Measurements from ENCODE around the gene NFILZ.

NFILZ gene

DNA sequence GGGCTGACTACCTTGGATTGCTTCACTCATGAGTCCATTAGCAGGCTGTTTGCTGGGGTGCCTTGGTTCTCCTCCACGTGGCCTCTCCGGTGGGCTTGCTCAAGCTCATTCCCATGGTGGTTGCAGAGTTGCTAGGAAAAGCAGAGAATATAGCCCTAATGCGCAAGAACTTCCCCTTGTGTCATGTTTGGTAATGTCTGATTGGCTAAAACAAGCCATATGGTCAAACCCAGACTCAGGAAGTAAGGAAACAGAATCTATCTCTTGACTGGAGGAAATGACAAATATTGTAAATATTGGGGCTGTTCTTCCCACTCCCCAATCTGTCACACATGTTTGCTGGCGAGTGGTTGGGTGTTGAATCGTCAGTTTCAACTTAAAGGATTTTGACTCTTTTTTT is 12.1 kb downstream of the NFILZ start:
- DNase-seq, result no peak

DNA sequence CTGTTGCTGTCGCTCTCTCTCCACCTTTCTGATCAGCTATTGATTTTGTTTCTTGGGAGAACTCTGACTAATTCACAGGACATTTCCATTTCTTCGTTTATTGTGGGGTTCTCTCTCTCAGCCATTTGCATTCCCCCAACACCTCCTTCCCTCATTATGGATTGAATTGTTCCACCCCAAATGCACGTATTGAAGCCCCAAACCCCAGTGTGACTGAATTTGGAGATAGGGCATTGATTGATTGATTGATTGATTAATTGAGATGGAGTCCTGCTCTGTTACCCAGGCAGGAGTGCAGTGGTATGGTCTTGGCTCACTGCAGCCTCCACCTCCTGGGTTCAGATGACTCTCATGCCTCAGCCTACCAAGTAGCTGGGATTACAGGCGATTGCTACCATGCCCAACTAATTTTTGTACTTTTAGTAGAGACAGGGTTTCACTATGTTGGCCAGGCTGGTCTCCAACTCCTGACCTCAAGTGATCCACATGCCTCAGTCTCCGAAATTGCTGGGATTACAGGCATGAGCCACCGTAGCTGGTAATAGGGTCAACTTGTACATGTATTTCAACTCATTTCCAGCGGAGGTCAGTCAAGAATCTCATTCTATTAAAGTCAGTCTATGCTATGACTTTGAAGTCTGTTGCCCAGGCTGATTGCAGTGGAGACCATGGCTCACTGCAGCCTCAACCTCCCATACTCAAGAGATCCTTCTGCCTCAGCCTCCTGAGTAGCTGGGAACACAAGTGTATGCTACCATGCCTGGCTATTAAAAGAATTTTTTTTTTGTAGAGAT is 13.6 kb downstream of the NFILZ start:
- DNase-seq, result no peak

- DNase-seq, result no peak
These were observed 17.8 kb downstream of the NFILZ start for GRCh38 chr19:8648240-8648639.

DNA sequence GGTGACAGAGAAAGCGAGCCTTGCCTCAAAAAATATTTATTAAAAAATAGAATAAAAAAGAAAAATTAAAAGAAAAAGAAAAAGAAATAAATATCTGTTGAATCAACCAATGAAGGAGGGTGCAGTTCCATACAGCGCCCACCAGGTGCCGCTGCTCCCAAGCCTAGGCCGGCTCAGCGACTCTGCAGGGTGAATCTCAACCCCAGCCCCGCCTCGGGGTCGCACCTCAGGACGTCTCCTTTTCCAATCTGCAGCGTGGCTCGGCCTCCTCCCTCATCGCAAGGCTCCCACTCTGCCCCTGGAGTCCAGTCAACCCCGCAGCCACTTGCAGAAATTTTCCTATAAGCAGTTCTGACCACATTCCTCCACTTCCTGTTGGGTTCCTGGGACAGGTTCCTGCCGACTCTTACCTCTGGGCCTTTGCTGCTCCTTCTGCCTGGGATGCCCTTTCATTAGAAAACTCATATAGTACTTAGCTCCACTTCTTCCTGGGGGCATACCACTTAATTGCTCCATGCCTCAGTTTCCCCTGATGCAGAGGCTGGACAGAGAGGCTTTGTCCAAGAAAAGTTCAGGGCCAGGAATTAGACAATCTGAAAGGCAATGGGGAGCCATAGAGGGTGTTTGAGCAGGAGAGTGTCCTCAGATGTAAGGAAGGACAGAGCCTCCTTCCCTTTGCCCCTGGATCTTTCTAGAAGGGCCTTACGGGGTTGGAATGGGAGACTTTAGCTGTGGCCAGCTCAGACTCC is 24.3 kb downstream of the NFILZ start:
- DNase-seq, result peak; percentile 61

- no peak for DNase-seq
These were observed 24.9 kb downstream of the NFILZ start for GRCh38 chr19:8655340-8655709.

DNA sequence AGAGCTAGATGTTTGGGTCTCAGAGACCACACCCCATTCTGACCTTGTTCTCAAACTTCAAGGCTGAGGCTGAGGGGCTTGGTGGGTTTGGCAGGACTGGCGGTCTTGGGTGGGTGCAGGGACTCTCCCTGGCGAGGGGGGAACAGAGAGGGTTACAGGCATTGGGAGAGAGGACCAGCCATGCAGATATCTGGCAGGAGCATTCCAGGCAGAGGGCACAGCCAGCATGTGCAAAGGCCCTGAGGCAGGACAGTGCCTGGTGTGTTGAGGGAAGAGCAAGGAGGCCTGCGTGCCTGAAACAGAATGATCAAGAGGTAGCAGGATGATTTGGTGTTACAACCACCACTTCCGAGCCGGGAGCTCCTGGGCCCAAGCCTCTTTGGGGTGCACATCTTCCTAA is 27.4 kb downstream of the NFILZ start:
- DNase-seq, result no peak

DNA sequence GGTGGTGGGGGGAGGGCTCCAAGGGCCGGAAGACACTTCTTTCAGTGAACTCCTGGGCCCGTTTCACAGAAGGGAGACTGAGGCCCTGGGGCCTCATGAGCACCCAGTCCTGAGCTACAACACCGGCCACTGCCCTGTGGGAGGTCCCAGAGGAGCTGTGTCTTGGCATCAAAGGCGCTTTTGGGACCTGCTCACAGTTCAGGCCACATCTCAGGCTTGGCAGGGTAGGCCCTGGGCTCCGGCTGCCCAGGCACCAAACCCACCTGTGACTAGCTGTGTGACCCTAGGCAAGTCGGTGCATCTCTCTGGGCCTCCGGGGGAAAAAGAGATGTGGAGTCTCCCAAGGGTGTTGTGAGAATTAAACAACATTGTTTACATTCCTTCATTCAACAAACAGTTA is 29.5 kb downstream of the NFILZ start:
- no peak for DNase-seq

- no peak for DNase-seq
These were observed 31.8 kb downstream of the NFILZ start for GRCh38 chr19:8662263-8662662.

DNA sequence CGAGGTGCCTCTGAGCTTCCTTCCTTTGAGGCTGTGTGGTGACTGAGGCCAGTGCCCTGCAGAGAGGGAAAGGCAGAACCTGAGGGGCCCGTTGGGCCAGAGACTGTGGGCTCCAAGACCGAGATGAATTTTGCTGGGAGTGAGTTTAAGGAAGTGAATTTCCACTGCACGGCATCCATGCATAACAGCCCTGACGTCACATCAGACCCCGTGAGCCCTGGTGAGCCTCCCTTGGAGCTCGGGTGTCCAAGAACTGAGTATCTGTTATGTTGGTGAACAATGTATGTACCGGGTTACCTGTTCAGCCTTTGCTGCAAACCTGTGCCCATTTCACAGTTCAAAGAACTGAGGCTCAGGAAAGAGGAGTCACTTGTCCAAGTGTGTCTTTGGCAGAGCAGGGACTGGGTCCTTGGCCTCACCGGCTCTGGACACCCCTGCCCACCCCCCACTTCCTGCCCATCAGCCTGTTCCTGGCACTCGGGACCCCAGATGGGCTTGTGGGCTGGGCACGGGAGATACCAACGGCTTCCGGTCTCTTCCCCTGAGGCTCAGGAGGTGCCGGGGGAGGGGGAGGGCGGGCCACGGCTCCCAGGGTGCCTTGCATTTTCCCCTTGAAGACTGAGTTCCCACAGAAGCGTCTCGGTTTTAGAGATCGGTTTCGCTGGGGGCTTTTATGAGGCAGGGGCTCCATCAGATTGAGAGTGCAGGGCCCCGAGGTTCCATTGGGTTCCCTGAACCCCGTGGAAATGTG is 33.7 kb downstream of the NFILZ start:
- no peak for DNase-seq

- DNase-seq, result no peak
These were observed 34.2 kb downstream of the NFILZ start for GRCh38 chr19:8664671-8665057.

GRCh38 chr19:8665468-8666213 is 35.2 kb downstream of the NFILZ start:
- DNase-seq, result no peak

- no peak for DNase-seq
These were observed 36.5 kb downstream of the NFILZ start for GRCh38 chr19:8666814-8667405.

DNA sequence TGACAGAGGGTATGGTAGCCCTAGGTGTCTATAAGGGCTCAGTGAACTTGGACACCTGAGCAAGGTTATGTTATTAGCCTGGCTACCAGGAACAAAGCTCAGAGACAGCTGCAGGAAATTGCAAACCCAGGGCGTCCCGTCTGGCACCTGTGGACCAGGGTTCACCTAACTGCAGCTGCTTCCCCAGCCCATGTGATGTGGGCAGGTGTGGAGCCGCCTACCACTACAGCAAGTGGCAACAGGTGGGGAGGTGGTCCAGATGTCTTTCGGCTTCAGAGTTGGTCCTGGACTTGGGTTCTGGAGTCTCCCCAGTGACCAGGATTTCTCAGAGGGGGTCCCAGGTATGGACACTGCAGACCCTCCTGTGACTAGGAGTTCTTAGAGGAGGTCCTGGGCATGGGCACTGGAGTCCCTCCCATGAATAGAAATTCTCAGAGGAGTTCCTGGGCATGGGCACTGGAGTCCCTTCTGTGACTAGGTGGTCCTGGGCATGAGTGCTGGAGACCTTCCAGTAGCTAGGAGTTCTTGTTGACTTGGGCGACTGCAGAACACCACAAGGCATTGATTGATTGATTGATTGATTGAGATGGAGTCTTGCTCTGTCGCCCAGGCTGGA is 43.0 kb downstream of the NFILZ start:
- DNase-seq, result no peak

DNA sequence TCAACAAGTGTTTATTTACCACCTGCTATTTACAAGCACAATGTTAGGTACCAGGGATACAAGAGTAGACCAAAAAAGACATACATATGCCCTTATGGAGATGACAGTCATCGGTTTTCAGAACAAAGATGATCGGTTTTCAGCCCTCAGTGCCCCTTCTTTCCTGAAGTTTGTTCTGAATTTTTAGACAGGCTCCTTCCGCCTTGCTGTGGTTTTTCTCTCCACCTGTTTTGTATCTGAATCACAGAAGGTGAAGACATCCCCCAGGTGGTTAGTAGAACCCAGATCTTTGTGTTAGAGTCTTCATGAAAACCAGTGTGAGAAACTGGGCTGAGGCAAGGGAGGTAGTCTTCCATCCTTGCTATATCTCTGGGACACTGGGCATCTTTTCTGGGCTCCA is 44.6 kb downstream of the NFILZ start:
- no peak for DNase-seq

DNA sequence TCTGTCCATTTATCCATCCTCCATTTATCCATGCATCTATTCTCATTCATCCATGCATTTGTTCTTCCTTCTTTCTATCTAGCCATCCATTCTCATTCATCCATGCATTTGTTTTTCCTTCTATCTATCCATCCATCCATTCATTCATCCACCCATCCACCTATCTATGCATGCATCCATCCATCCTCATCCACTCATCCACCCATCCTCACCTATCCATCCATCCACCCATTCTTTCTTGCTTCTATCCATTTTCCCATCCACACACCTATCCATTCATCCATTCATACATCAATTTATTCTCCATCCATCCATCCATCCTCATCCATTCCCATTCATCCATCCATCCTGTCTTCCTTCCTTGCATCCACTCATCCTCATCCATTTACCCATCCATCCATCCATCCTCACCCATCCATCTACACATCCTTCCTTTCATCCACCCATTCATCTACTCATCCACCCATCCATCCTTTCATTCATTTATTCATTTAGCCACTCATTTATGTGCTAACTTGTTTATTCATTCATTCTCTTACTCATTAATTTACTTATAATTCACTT is 47.9 kb downstream of the NFILZ start:
- no peak for DNase-seq
